Small intestine (tissue), 7 donors: ENCODE results near the gene AAGAB. TPM values are rescaled to one million over a fixed set of nuclear protein-coding genes. Genes with fewer than 3 reads are reported as not detected.

Experiments used
- DNase-seq, 2 donors: peaks; one replicate each; pipeline versions ENCODE4 v3.0.0 to v3.0.0-alpha.2; 2013
- FAIRE-seq: peaks from 2 replicates; lab custom pipeline; 2012; peaks lifted over from hg19 to GRCh38; lab: Jason Lieb, UNC
- H3K27ac ChIP-seq, 3 donors: one replicate each; pipeline ENCODE4 v1.5.1; 2013; ENCODE audit warnings: low read length in 2 of 3, mild to moderate bottlenecking in 2 of 3, control low read depth in 1 of 3, inconsistent platforms in 1 of 3, low read depth in 1 of 3, moderate library complexity in 1 of 3
- H3K27me3 ChIP-seq, 3 donors: one replicate each; pipeline ENCODE4 v1.6.1; 2013; ENCODE audit warnings: low read length in 3 of 3, inconsistent platforms in 1 of 3; ENCODE audit not compliant: control insufficient read depth in 3 of 3, insufficient read depth in 3 of 3
- H3K36me3 ChIP-seq, 3 donors: one replicate each; pipeline ENCODE4 v1.6.1; 2013; ENCODE audit warnings: low read length in 3 of 3, inconsistent platforms in 1 of 3, low read depth in 1 of 3, mild to moderate bottlenecking in 1 of 3, moderate library complexity in 1 of 3; ENCODE audit not compliant: control insufficient read depth in 3 of 3, insufficient read depth in 2 of 3
- H3K4me1 ChIP-seq, 3 donors: one replicate each; pipeline ENCODE4 v1.6.1; 2013; ENCODE audit warnings: low read length in 2 of 3, inconsistent platforms in 1 of 3, low read depth in 1 of 3, mild to moderate bottlenecking in 1 of 3, moderate library complexity in 1 of 3; ENCODE audit not compliant: control insufficient read depth in 3 of 3, insufficient read depth in 2 of 3
- H3K4me3 ChIP-seq, 3 donors: one replicate each; pipeline ENCODE4 v1.5.1; 2013; ENCODE audit warnings: low read length in 3 of 3, control low read depth in 1 of 3, inconsistent platforms in 1 of 3, low read depth in 1 of 3, mild to moderate bottlenecking in 1 of 3, moderate library complexity in 1 of 3
- H3K9me3 ChIP-seq, 2 donors: one replicate each; pipeline ENCODE4 v1.6.1; 2013; ENCODE audit warnings: low read depth in 1 of 2, low read length in 1 of 2; ENCODE audit not compliant: control insufficient read depth in 2 of 2, insufficient read depth in 1 of 2
- WGBS, 3 donors: extraction: QIAGEN DNeasy Blood & Tissue Kit; methylation state at CpG; one replicate each; pipeline ENCODE4 v1.1.7; 2013; 5-methylcytosine and 5-hydroxymethylcytosine counted together
- polyA plus RNA-seq, 4 donors: library from polyadenylated mRNA; stranded (reverse) in 3 of 4; unstranded in 1 of 4; fragments of 200-250 nt in 3 of 4; fragments of 120-200 nt in 1 of 4; gene quantifications; one replicate each; pipeline versions ENCODE4 v1.2.1 to v1.2.3, GENCODE V29; 2013
- donor health status: healthy with polysubstance abuse.
- donor health status: control.
- donor health status: control.
- donor health status: Bipolar disorder and iron deficiency.
- donor health status: healthy.

The AAGAB gene
- polyA plus RNA-seq, 4 donors: 23.0 to 27.9 (median 25.8) TPM

GRCh38 chr15:67185621-67186225, 68.7 kb downstream of the AAGAB start:
- Histone ChIP-seq H3K27me3 (no peaks in the 10 kb centered on the region), H3K9me3 (no peaks in the 10 kb centered on the region), H3K27ac (peak overlapping the region in 1 of 3 donors; percentile 69), H3K4me3 (no peak overlapping the region), H3K4me1 (peaks cover 0 to 8% (median 6%) of the 10 kb centered on the region in 3 donors), H3K36me3 (peaks cover 10 to 92% (median 13%) of the 10 kb centered on the region in 3 donors)
- DNase-seq (no peak), FAIRE-seq (no peak)
- 69 to 74% (median 72%) methylated on average over 9 of the region's 9 CpGs for whole genome bisulfite sequencing, 3 donors

- peaks cover 7 to 92% (median 14%) of the 10 kb centered on the region in 3 donors for H3K36me3 ChIP-seq
- no peak for FAIRE-seq
Measured at GRCh38 chr15:67185051-67185450, 69.4 kb downstream of the AAGAB start.

GRCh38 chr15:67184208-67184925, 70.1 kb downstream of the AAGAB start:
- no peak for FAIRE-seq
- Histone ChIP-seq H3K36me3 (peaks cover 7 to 92% (median 16%) of the 10 kb centered on the region in 3 donors), H3K27ac (no peak overlapping the region), H3K9me3 (no peaks in the 10 kb centered on the region), H3K4me1 (peaks cover 0 to 5% (median 0%) of the 10 kb centered on the region in 3 donors), H3K27me3 (no peaks in the 10 kb centered on the region), H3K4me3 (no peak overlapping the region)
- 85 to 90% (median 88%) methylated on average over 18 of the region's 18 CpGs for WGBS, 3 donors
- DNase-seq: no peak

More at GRCh38 chr15:67185051-67185450, 69.4 kb downstream of the AAGAB start:
- no peak for DNase-seq
- peaks cover 0 to 5% (median 0%) of the 10 kb centered on the region in 3 donors for H3K4me1 ChIP-seq
- no peak overlapping the region for H3K4me3 ChIP-seq
- no peaks in the 10 kb centered on the region for H3K9me3 ChIP-seq
- H3K27ac ChIP-seq: peak overlapping the region in 1 of 3 donors; percentile 47
- no peaks in the 10 kb centered on the region for H3K27me3 ChIP-seq
- 83 to 86% (median 84%) methylated on average over 6 of the region's 6 CpGs for WGBS, 3 donors

- DNase-seq: no peak
- Histone ChIP-seq H3K4me1 (peaks cover 0 to 5% (median 5%) of the 10 kb centered on the region in 3 donors), H3K27me3 (no peaks in the 10 kb centered on the region), H3K27ac (no peak overlapping the region), H3K36me3 (peaks cover 6 to 93% (median 18%) of the 10 kb centered on the region in 3 donors), H3K9me3 (no peaks in the 10 kb centered on the region), H3K4me3 (no peak overlapping the region)
- WGBS, 3 donors: 84 to 94% (median 90%) methylated on average over 7 of the region's 7 CpGs
- FAIRE-seq: no peak
Measured at GRCh38 chr15:67183443-67184169, 70.9 kb downstream of the AAGAB start.

GRCh38 chr15:67181221-67181639, 73.2 kb downstream of the AAGAB start:
- DNase-seq (no peak), FAIRE-seq (no peak)
- WGBS, 3 donors: 96 to 97% (median 96%) methylated on average over 15 of the region's 15 CpGs
- Histone ChIP-seq H3K9me3 (no peaks in the 10 kb centered on the region), H3K27me3 (no peaks in the 10 kb centered on the region), H3K4me1 (peaks cover 3 to 12% (median 8%) of the 10 kb centered on the region in 3 donors), H3K36me3 (peaks cover 0 to 87% (median 16%) of the 10 kb centered on the region in 3 donors), H3K4me3 (no peak overlapping the region), H3K27ac (no peak overlapping the region)

- no peak for FAIRE-seq
- no peak overlapping the region for H3K4me3 ChIP-seq
- 93 to 96% (median 95%) methylated on average over 10 of the region's 10 CpGs for WGBS, 3 donors
- no peak for DNase-seq
- H3K4me1 ChIP-seq: peaks cover 7 to 16% (median 10%) of the 10 kb centered on the region in 3 donors
- H3K27me3 ChIP-seq: no peaks in the 10 kb centered on the region
- H3K27ac ChIP-seq: no peak overlapping the region
- H3K36me3 ChIP-seq: peaks cover 0 to 87% (median 16%) of the 10 kb centered on the region in 3 donors
- H3K9me3 ChIP-seq: no peaks in the 10 kb centered on the region
Measured at GRCh38 chr15:67180514-67181191, 73.8 kb downstream of the AAGAB start.

- no peak overlapping the region for H3K4me3 ChIP-seq
- peaks cover 13 to 22% (median 15%) of the 10 kb centered on the region in 3 donors for H3K4me1 ChIP-seq
- no peak for FAIRE-seq
- no peak overlapping the region for H3K27ac ChIP-seq
- H3K27me3 ChIP-seq: no peaks in the 10 kb centered on the region
- H3K36me3 ChIP-seq: peaks cover 0 to 87% (median 13%) of the 10 kb centered on the region in 3 donors
- no peaks in the 10 kb centered on the region for H3K9me3 ChIP-seq
- 96 to 98% (median 97%) methylated on average over 11 of the region's 11 CpGs for WGBS, 3 donors
- no peak for DNase-seq
Measured at GRCh38 chr15:67180035-67180434, 74.4 kb downstream of the AAGAB start.
